SH-SY5Y (cell line): ENCODE data around the gene PSME1.

Experiments used
- GATA2 ChIP-seq: IDR thresholded peaks from 2 replicates; pipeline ENCODE4 v1.6.1; 2011; ENCODE audit warnings: mild to moderate bottlenecking, low read depth, low read length
- GATA3 ChIP-seq: IDR thresholded peaks from 2 replicates; pipeline ENCODE4 v1.6.1; 2011; ENCODE audit warnings: low read depth, mild to moderate bottlenecking, low read length, moderate library complexity

DNA sequence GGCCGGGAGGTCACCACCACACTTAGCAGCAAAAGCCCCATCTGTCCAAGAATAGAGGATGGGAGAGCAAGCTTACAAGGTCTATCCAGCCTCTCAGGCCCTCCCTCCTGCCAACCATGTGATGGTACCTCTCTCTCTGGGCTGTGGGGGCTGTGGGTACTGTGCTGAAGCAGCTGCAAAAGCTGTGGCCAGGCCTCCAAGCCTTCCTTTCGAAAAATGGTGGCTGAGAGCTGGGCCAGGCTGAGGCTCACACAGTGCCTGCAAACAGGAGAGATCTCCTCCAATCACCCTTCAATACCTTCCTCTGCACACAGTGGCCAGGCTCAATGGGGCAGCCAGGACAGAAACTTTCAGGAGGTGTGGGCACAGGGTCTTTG, 51.5 kb downstream of the PSME1 start:
- TF ChIP-seq GATA2 (no peak), GATA3 (no peak)
